HepG2 (cell line): ENCODE results near the gene LRP1B. TPM values are rescaled to one million over a fixed set of nuclear protein-coding genes. Genes with fewer than 3 reads are reported as not detected.
A peak's percentile ranks its signal among the peaks of the same experiment; 100 is the strongest.

Experiments
- ATAC-seq: fragments of 200-7000 bp; cut with Tn5 transposase; 3 replicates; pipeline ENCODE4 v1.9.1; 2020; ENCODE audit warnings: mild to moderate bottlenecking, moderate library complexity
- BruUV-seq: library from RNA; stranded (reverse); fragments of 400-500 nt; replicated peaks from 2 replicates; lab custom pipeline; 2021; lab: Mats Ljungman, UMichigan
- CTCF ChIA-PET: fragments of 300-600 bp; formaldehyde crosslinking; extraction: SDS; loops from one replicate; lab custom pipeline; 2021; ENCODE audit warnings: low total read pairs, inconsistent platforms, low intra/inter-chr PET ratio; lab: Yijun Ruan, JAX
- POLR2A ChIA-PET: fragments of 350-600 bp; sonication (Branson Sonifier 250); formaldehyde crosslinking; loops from one replicate; lab custom pipeline; 2020; ENCODE audit warnings: antibody characterized with exemption, inconsistent platforms; lab: Yijun Ruan, JAX
- DNase-seq: peaks from one replicate; pipeline ENCODE4 v3.0.0-alpha.2; 2015; ENCODE audit warnings: low spot score
- FAIRE-seq: peaks from 3 replicates; lab custom pipeline; 2011; peaks lifted over from hg19 to GRCh38; lab: Jason Lieb, UNC
- H2AFZ ChIP-seq: one replicate; pipeline ENCODE4 v1.6.1; 2011; ENCODE audit warnings: low read length, inconsistent platforms
- H3K27ac ChIP-seq: fragments of 300-600 bp; 3 replicates; pipeline ENCODE4 v1.8.0; 2011; ENCODE audit warnings: mixed run types, mild to moderate bottlenecking, mixed read lengths, low read length, inconsistent platforms; ENCODE audit not compliant: insufficient read depth; ENCODE audit errors: extremely low read length
- H3K27me3 ChIP-seq, 2 experiments: fragments of 200-600 bp in 1 of 2; 2 replicates in 1 of 2; 3 replicates in 1 of 2; pipeline versions ENCODE4 v1.6.0 to v1.8.0; 2011; ENCODE audit warnings: low read length in 2 of 2, mild to moderate bottlenecking in 2 of 2, moderate library complexity in 2 of 2, inconsistent platforms in 1 of 2; ENCODE audit not compliant: insufficient read depth in 2 of 2, control insufficient read depth in 1 of 2
- H3K36me3 ChIP-seq, 2 experiments: fragments of 200-600 bp in 1 of 2; replicated peaks in 1 of 2; 2 replicates in 1 of 2; 3 replicates in 1 of 2; pipeline versions ENCODE4 v1.5.1 to v1.8.0; 2011; ENCODE audit warnings: low read length in 2 of 2, inconsistent platforms in 1 of 2; ENCODE audit not compliant: insufficient read depth in 2 of 2, control insufficient read depth in 1 of 2
- H3K4me1 ChIP-seq: 2 replicates; pipeline ENCODE4 v1.5.1; 2012; ENCODE audit warnings: low read length, inconsistent platforms; ENCODE audit not compliant: insufficient read depth
- H3K4me2 ChIP-seq: 2 replicates; pipeline ENCODE4 v1.6.0; 2011; ENCODE audit warnings: low read depth, low read length, inconsistent platforms
- H3K4me3 ChIP-seq, 3 experiments: fragments of 200-600 bp in 1 of 3; sonication (generic), shearing (Covaris generic) in 1 of 3; replicated peaks in 1 of 3; 2 replicates each; pipeline ENCODE4 v1.5.1; 2011 to 2016; ENCODE audit warnings: low read length in 3 of 3, inconsistent platforms in 2 of 3, low read depth in 2 of 3, mild to moderate bottlenecking in 2 of 3, control low read depth in 1 of 3, mixed read lengths in 1 of 3; ENCODE audit not compliant: insufficient read depth in 1 of 3
- H3K79me2 ChIP-seq: one replicate; pipeline ENCODE4 v1.6.1; 2011; ENCODE audit warnings: low read length, inconsistent platforms; ENCODE audit not compliant: insufficient read depth
- H3K9ac ChIP-seq: 2 replicates; pipeline ENCODE4 v1.6.0; 2011; ENCODE audit warnings: mild to moderate bottlenecking, low read depth, low read length, inconsistent platforms; ENCODE audit not compliant: insufficient read depth
- H3K9me3 ChIP-seq: 2 replicates; pipeline ENCODE4 v1.5.1; 2012; ENCODE audit warnings: mild to moderate bottlenecking, low read length
- H4K20me1 ChIP-seq: 2 replicates; pipeline ENCODE4 v1.6.0; 2011; ENCODE audit warnings: inconsistent platforms, mild to moderate bottlenecking, low read length, moderate library complexity; ENCODE audit not compliant: insufficient read depth
- ZNF670 ChIP-seq: sonication (generic); formaldehyde crosslinking; IDR thresholded peaks from 2 replicates; pipeline ENCODE4 v1.8.0; 2022; ENCODE audit warnings: mild to moderate bottlenecking, missing genetic modification reagents, borderline replicate concordance
- WGBS: methylation state at CpG from one replicate; pipeline ENCODE4 v1.1.6; 2017; ENCODE audit warnings: low lambda C conversion rate; 5-methylcytosine and 5-hydroxymethylcytosine counted together
- in situ Hi-C: cut with HindIII; loops from 2 replicates; pipeline ENCODE4 v1.10.0; 2017; ENCODE audit warnings: low pct_unique_long_range_greater_than_20kb; ENCODE audit not compliant: extremely low pct_ligation_motif_present
- intact Hi-C: fragments of 100-400 bp; cut with micrococcal nuclease; formaldehyde crosslinking; loops from one replicate; pipeline ENCODE4 v1.10.0; 2022; ENCODE audit not compliant: unreplicated experiment
- polyA plus RNA-seq, 8 experiments: library from polyadenylated mRNA; depleted of rRNA in 3 of 8; stranded (reverse) in 7 of 8; unstranded in 1 of 8; fragments of >200 nt; fragmentation: Illumina TruSeq in 4 of 8; extraction: Trizol in 4 of 8; gene quantifications; 2 replicates each; pipeline versions ENCODE4 v1.2.1 to v1.2.3, GENCODE V29; 2011 to 2016; ENCODE audit warnings: low read depth in 4 of 8, missing spikeins in 1 of 8, mixed read lengths in 1 of 8; ENCODE audit not compliant: insufficient read depth in 1 of 8
- total RNA-seq, 5 experiments: library from RNA; depleted of rRNA; stranded (reverse); fragments of >200 nt; fragmentation: Illumina TruSeq; extraction: Trizol; gene quantifications; 2 replicates each; pipeline ENCODE4 v1.2.3, GENCODE V29; 2016; ENCODE audit warnings: low read depth in 1 of 5
- TF ChIP-seq, protein P1 (sequence below): sonication (generic); formaldehyde crosslinking; IDR thresholded peaks from 2 replicates; pipeline ENCODE4 v1.4.0; 2020; ENCODE audit warnings: mild to moderate bottlenecking, missing genetic modification reagents
- TF ChIP-seq, protein P2 (sequence below): IDR thresholded peaks from 2 replicates; pipeline ENCODE4 v1.6.1; 2016; ENCODE audit warnings: mild to moderate bottlenecking, missing biosample characterization, missing genetic modification reagents
- TF ChIP-seq, protein P3 (sequence below): sonication (generic); formaldehyde crosslinking; IDR thresholded peaks from 2 replicates; pipeline ENCODE4 v1.4.0; 2020; ENCODE audit warnings: mild to moderate bottlenecking, missing genetic modification reagents

Gene LRP1B
- total and polyA plus RNA-seq, 2 of the 13 experiments (the other 11 are each of a cell fraction or from before 2014, with no cell fraction given) = 0.04 TPM; not detected in 1

DNA sequence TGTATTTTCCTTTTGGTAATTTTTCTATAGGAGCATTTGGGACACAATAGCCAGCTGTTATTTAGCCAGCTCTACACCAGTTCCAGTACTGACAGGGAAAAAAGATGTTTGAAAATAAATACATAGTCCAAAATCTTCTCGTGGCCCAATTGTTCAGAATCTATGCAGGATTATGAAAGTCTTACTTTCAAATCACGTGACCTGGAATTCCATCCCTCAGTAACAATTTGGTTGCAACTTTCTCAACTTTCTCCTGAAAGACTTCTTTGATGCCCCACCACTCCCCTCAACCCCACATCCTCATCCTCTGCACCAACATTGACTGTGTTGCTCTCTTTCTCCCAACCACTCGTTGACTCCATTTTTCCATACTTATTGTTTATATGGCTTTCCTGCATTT lies 539.0 kb downstream of the LRP1B start (continued):
- TF ChIP-seq, protein P1, sequence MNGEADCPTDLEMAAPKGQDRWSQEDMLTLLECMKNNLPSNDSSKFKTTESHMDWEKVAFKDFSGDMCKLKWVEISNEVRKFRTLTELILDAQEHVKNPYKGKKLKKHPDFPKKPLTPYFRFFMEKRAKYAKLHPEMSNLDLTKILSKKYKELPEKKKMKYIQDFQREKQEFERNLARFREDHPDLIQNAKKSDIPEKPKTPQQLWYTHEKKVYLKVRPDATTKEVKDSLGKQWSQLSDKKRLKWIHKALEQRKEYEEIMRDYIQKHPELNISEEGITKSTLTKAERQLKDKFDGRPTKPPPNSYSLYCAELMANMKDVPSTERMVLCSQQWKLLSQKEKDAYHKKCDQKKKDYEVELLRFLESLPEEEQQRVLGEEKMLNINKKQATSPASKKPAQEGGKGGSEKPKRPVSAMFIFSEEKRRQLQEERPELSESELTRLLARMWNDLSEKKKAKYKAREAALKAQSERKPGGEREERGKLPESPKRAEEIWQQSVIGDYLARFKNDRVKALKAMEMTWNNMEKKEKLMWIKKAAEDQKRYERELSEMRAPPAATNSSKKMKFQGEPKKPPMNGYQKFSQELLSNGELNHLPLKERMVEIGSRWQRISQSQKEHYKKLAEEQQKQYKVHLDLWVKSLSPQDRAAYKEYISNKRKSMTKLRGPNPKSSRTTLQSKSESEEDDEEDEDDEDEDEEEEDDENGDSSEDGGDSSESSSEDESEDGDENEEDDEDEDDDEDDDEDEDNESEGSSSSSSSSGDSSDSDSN (CRISPR knock-in tag) = no peak

GRCh38 chr2:141590620-141591019 lies 540.2 kb downstream of the LRP1B start:
- H3K9ac ChIP-seq = no peak overlapping the region
- no peak overlapping the region for H3K4me2 ChIP-seq
- no peak for ATAC-seq
- WGBS = 3% methylated on average over 5 of the region's 5 CpGs
- ChIA-PET CTCF (no interaction called here), POLR2A (no interaction called here)
- no peaks in the 10 kb centered on the region for H3K4me1 ChIP-seq
- no peak overlapping the region for H3K4me3 ChIP-seq
- FAIRE-seq = no peak
- BruUV-seq = no TSS peak
- H4K20me1 ChIP-seq = no peaks in the 10 kb centered on the region
- H3K27ac ChIP-seq = no peak overlapping the region
- no peak for DNase-seq
- H2AFZ ChIP-seq = peak overlapping the region; percentile 46
- intact Hi-C loops = no loop called here
- TF ChIP-seq, protein P2, sequence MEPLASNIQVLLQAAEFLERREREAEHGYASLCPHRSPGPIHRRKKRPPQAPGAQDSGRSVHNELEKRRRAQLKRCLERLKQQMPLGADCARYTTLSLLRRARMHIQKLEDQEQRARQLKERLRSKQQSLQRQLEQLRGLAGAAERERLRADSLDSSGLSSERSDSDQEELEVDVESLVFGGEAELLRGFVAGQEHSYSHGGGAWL (CRISPR knock-in tag) = no peak
- TF ChIP-seq ZNF670 (CRISPR knock-in tag) = no peak
- TF ChIP-seq, protein P3, sequence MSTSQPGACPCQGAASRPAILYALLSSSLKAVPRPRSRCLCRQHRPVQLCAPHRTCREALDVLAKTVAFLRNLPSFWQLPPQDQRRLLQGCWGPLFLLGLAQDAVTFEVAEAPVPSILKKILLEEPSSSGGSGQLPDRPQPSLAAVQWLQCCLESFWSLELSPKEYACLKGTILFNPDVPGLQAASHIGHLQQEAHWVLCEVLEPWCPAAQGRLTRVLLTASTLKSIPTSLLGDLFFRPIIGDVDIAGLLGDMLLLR (CRISPR knock-in tag) = no peak
- no peaks in the 10 kb centered on the region for H3K79me2 ChIP-seq
- H3K27me3 ChIP-seq = no peaks in the 10 kb centered on the region
- in situ Hi-C loops = no loop called here
- H3K36me3 ChIP-seq = no peaks in the 10 kb centered on the region
- no peaks in the 10 kb centered on the region for H3K9me3 ChIP-seq
